Prostate gland (tissue), 2 donors: ENCODE measurements around the gene B3GALT6.

Source experiments
- CTCF ChIP-seq, 4 experiments: fragments of 200-600 bp in 2 of 4; fragments of 450-650 bp in 2 of 4; sonication (generic) in 2 of 4; IDR thresholded peaks; 1 replicate in 3 of 4; 2 replicates in 1 of 4; pipeline ENCODE4 v1.5.1; 2016 to 2019; ENCODE audit warnings: antibody characterized with exemption in 4 of 4, mild to moderate bottlenecking in 2 of 4, moderate library complexity in 2 of 4
- POLR2A ChIP-seq: fragments of 450-650 bp; IDR thresholded peaks from one replicate; pipeline ENCODE4 v1.6.1; 2016; ENCODE audit warnings: antibody characterized with exemption, mild to moderate bottlenecking
- POLR2AphosphoS5 ChIP-seq: sonication (generic); formaldehyde crosslinking; IDR thresholded peaks from one replicate; pipeline ENCODE4 v1.6.1; 2017; ENCODE audit warnings: antibody characterized with exemption

GRCh38 chr1:1227386-1227785 is 4.7 kb upstream of the B3GALT6 start:
- no peak for TF ChIP-seq CTCF (IDR thresholded peaks at IDR 0.05)
- TF ChIP-seq POLR2AphosphoS5, result no peak
- no peak for TF ChIP-seq POLR2A
